ENCODE results near the gene CABP1.

Gene CABP1

GRCh38 chr12:120674097-120674636 lies 33.7 kb downstream of the CABP1 start:
- H3K4me1 ChIP-seq (ENCODE audit: low read depth, poor library complexity, severe bottlenecking): no peaks in the 10 kb centered on the region
- no peak overlapping the region for H2AFZ ChIP-seq (ENCODE audit: low read depth)

GRCh38 chr12:120677765-120678473 lies 37.5 kb downstream of the CABP1 start:
- Histone ChIP-seq H3K4me2 (no peak overlapping the region), H3K36me3 (ENCODE audit: insufficient read depth) (no peaks in the 10 kb centered on the region), H3K4me3 (IDR thresholded peaks at IDR 0.05; ENCODE audit: insufficient read depth, low read depth, low read length) (no peak overlapping the region), H3K27ac (no peak overlapping the region), H2AFZ (ENCODE audit: low read depth) (no peak overlapping the region), H4K20me1 (ENCODE audit: insufficient read depth) (no peaks in the 10 kb centered on the region), H3K4me1 (ENCODE audit: low read depth, poor library complexity, severe bottlenecking) (no peaks in the 10 kb centered on the region), H3K9ac (no peak overlapping the region), H3K79me2 (ENCODE audit: insufficient read depth, low read depth) (no peaks in the 10 kb centered on the region), H3K27me3 (ENCODE audit: insufficient read depth, low read depth) (no peaks in the 10 kb centered on the region)
- no peak for TF ChIP-seq CTCF (conservative IDR thresholded peaks at IDR 0.05; ENCODE audit: low read depth, low read length)

More at GRCh38 chr12:120674097-120674636, 33.7 kb downstream of the CABP1 start:
- Histone ChIP-seq H4K20me1 (ENCODE audit: insufficient read depth) (no peaks in the 10 kb centered on the region), H3K4me2 (no peak overlapping the region), H3K4me3 (IDR thresholded peaks at IDR 0.05; ENCODE audit: insufficient read depth, low read depth, low read length) (no peak overlapping the region), H3K36me3 (ENCODE audit: insufficient read depth) (no peaks in the 10 kb centered on the region), H3K79me2 (ENCODE audit: insufficient read depth, low read depth) (no peaks in the 10 kb centered on the region), H3K9ac (no peak overlapping the region), H3K27ac (no peak overlapping the region), H3K27me3 (ENCODE audit: insufficient read depth, low read depth) (no peaks in the 10 kb centered on the region)
- no peak for TF ChIP-seq CTCF (conservative IDR thresholded peaks at IDR 0.05; ENCODE audit: low read depth, low read length)

GRCh38 chr12:120678572-120678971 lies 38.1 kb downstream of the CABP1 start:
- no peaks in the 10 kb centered on the region for H3K27me3 ChIP-seq (ENCODE audit: insufficient read depth, low read depth)
- H3K4me3 ChIP-seq (IDR thresholded peaks at IDR 0.05; ENCODE audit: insufficient read depth, low read depth, low read length): no peak overlapping the region
- no peak overlapping the region for H3K9ac ChIP-seq
- H4K20me1 ChIP-seq (ENCODE audit: insufficient read depth): no peaks in the 10 kb centered on the region
- H3K4me2 ChIP-seq: no peak overlapping the region
- H3K4me1 ChIP-seq (ENCODE audit: low read depth, poor library complexity, severe bottlenecking): peaks cover 4% of the 10 kb centered on the region
- no peak overlapping the region for H3K27ac ChIP-seq
- H3K79me2 ChIP-seq (ENCODE audit: insufficient read depth, low read depth): no peaks in the 10 kb centered on the region
- no peak overlapping the region for H2AFZ ChIP-seq (ENCODE audit: low read depth)
- no peak for TF ChIP-seq CTCF (conservative IDR thresholded peaks at IDR 0.05; ENCODE audit: low read depth, low read length)
- no peaks in the 10 kb centered on the region for H3K36me3 ChIP-seq (ENCODE audit: insufficient read depth)

DNA sequence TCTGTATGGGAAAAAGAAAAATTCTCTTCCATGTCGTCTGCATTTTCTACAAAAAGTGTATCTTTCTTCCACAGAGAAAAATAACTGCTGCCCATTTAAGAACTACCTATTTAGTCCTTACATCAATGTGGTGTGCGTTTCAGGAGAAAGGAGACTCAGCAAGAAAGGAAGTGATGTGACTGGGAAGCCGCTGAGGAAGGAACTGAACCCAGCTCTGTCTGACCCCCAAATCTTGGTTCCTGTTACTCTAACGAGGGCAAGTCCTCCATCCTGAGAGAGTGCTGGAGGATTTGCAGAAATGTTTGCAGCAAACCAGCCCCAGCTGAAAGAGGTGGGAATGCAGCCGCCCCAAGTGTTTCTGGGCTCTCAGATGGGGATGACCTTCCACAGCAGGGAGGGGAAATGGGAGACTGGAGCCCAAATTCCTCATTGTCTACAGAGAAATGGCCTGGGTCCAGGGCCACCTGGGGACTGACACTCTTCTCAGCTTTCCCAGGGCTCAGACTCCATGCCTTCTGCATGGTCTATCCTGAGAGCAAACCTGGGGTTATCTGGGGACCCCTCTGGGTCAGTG lies 39.8 kb downstream of the CABP1 start:
- no peak for TF ChIP-seq CTCF (conservative IDR thresholded peaks at IDR 0.05; ENCODE audit: low read depth, low read length)
- H3K36me3 ChIP-seq (ENCODE audit: insufficient read depth): no peaks in the 10 kb centered on the region
- H3K9ac ChIP-seq: no peak overlapping the region
- no peaks in the 10 kb centered on the region for H3K79me2 ChIP-seq (ENCODE audit: insufficient read depth, low read depth)
- no peak overlapping the region for H3K27ac ChIP-seq
- no peak overlapping the region for H2AFZ ChIP-seq (ENCODE audit: low read depth)
- H3K4me3 ChIP-seq (IDR thresholded peaks at IDR 0.05; ENCODE audit: insufficient read depth, low read depth, low read length): no peak overlapping the region
- H3K27me3 ChIP-seq (ENCODE audit: insufficient read depth, low read depth): no peaks in the 10 kb centered on the region
- H4K20me1 ChIP-seq (ENCODE audit: insufficient read depth): no peaks in the 10 kb centered on the region
- H3K4me2 ChIP-seq: no peak overlapping the region
- H3K4me1 ChIP-seq (ENCODE audit: low read depth, poor library complexity, severe bottlenecking): peaks cover 18% of the 10 kb centered on the region

Data from KMS-11 (cell line).